GM18526 (cell line): ENCODE results near the gene GABARAPL2.

Experiments
- POLR2A ChIP-seq: IDR thresholded peaks from 3 replicates; pipeline ENCODE4 v1.6.1; 2011; ENCODE audit not compliant: insufficient read length; ENCODE audit errors: extremely low read depth

GABARAPL2 gene

GRCh38 chr16:75566040-75566757 is at the start of gene GABARAPL2:
TSS of gene GABARAPL2 (plus strand) at chr16:75566379. CDS start at chr16:75566487, 108 bp downstream.
- TF ChIP-seq POLR2A = peak; percentile 50

- no peak for TF ChIP-seq POLR2A
Measured at GRCh38 chr16:75519175-75519574, 47.0 kb upstream of the GABARAPL2 start.

GRCh38 chr16:75526032-75526790 is 40.0 kb upstream of the GABARAPL2 start:
- no peak for TF ChIP-seq POLR2A

- no peak for TF ChIP-seq POLR2A
Measured at GRCh38 chr16:75527825-75528299, 38.3 kb upstream of the GABARAPL2 start.

- no peak for TF ChIP-seq POLR2A
Measured at GRCh38 chr16:75529056-75529905, 36.9 kb upstream of the GABARAPL2 start.

- no peak for TF ChIP-seq POLR2A
Measured at GRCh38 chr16:75529959-75530358, 36.2 kb upstream of the GABARAPL2 start.

- no peak for TF ChIP-seq POLR2A
Measured at GRCh38 chr16:75532142-75532765, 33.9 kb upstream of the GABARAPL2 start.

GRCh38 chr16:75532791-75533190 is 33.4 kb upstream of the GABARAPL2 start:
- no peak for TF ChIP-seq POLR2A

- no peak for TF ChIP-seq POLR2A
Measured at GRCh38 chr16:75534560-75535205, 31.5 kb upstream of the GABARAPL2 start.

GRCh38 chr16:75535211-75535843 is 30.9 kb upstream of the GABARAPL2 start:
- TF ChIP-seq POLR2A = no peak

GRCh38 chr16:75535901-75536300 is 30.3 kb upstream of the GABARAPL2 start, which contains the start of gene CHST5:
TSS of gene CHST5 (minus strand) at chr16:75536108. CDS start at chr16:75530384, 5,724 bp downstream.
- no peak for TF ChIP-seq POLR2A

- TF ChIP-seq POLR2A = no peak
Measured at GRCh38 chr16:75537776-75538175, 28.4 kb upstream of the GABARAPL2 start.

GRCh38 chr16:75541236-75541635 is 24.9 kb upstream of the GABARAPL2 start:
- TF ChIP-seq POLR2A = no peak

- TF ChIP-seq POLR2A = no peak
Measured at GRCh38 chr16:75546293-75546692, 19.9 kb upstream of the GABARAPL2 start.
